Coronary artery (tissue), 2 donors: ENCODE measurements around the gene TRIM22.
"Not testable (repeated sequence)": the region's sequence is repeated elsewhere in the genome, so short reads cannot be mapped to it uniquely, and the experiment has no call there.

Source experiments
- DNase-seq: peaks from one replicate; pipeline ENCODE4 v3.0.0-alpha.2; 2017; ENCODE audit warnings: low spot score
- H3K27ac ChIP-seq, 2 donors: fragments of 200-600 bp; sonication (generic); one replicate each; pipeline ENCODE4 v1.5.1; 2016 to 2019
- H3K4me3 ChIP-seq: fragments of 200-600 bp; sonication (generic); 2 replicates; pipeline ENCODE4 v1.5.1; 2016; ENCODE audit warnings: mild to moderate bottlenecking, moderate library complexity
- CTCF ChIP-seq: fragments of 200-600 bp; sonication (generic); IDR thresholded peaks from one replicate; pipeline ENCODE4 v1.5.1; 2019; ENCODE audit warnings: antibody characterized with exemption

The TRIM22 gene

GRCh38 chr11:5665051-5665570, 24.5 kb upstream of the TRIM22 start:
- no peak overlapping the region for H3K27ac ChIP-seq
- no peak overlapping the region for H3K4me3 ChIP-seq
- TF ChIP-seq CTCF = no peak
- DNase-seq = no peak

- Histone ChIP-seq H3K4me3 (no peak overlapping the region), H3K27ac (no peak overlapping the region)
- no peak for DNase-seq
- no peak for TF ChIP-seq CTCF
These were observed 23.7 kb upstream of the TRIM22 start for GRCh38 chr11:5665746-5666401.

- no peak for DNase-seq
- no peak for TF ChIP-seq CTCF
- Histone ChIP-seq H3K27ac (no peak overlapping the region), H3K4me3 (no peak overlapping the region)
These were observed 23.2 kb upstream of the TRIM22 start for GRCh38 chr11:5666402-5666793.

- no peak for DNase-seq
- H3K4me3 ChIP-seq = no peak overlapping the region
- TF ChIP-seq CTCF = no peak
These were observed 17.8 kb upstream of the TRIM22 start for GRCh38 chr11:5671831-5672230.

GRCh38 chr11:5674391-5674790, 15.2 kb upstream of the TRIM22 start:
- H3K4me3 ChIP-seq = no peak overlapping the region
- no peak for TF ChIP-seq CTCF

More at GRCh38 chr11:5671831-5672230, 17.8 kb upstream of the TRIM22 start:
- H3K27ac ChIP-seq = no peak overlapping the region

GRCh38 chr11:5679811-5680210, 9.8 kb upstream of the TRIM22 start:
- H3K27ac ChIP-seq = no peak overlapping the region
- no peak overlapping the region for H3K4me3 ChIP-seq
- no peak for DNase-seq
- TF ChIP-seq CTCF = no peak

More at GRCh38 chr11:5674391-5674790, 15.2 kb upstream of the TRIM22 start:
- H3K27ac ChIP-seq = no peak overlapping the region
- no peak for DNase-seq

- not testable (repeated sequence) for DNase-seq, H3K27ac ChIP-seq
- peak overlapping the region; percentile 63 for H3K4me3 ChIP-seq
These were observed 6.6 kb upstream of the TRIM22 start for GRCh38 chr11:5682890-5683441.

- Histone ChIP-seq H3K4me3 (peak overlapping the region; percentile 63), H3K27ac (peak overlapping the region in 1 of 2 donors; percentile 88)
- DNase-seq = not testable (repeated sequence)
These were observed 6.0 kb upstream of the TRIM22 start for GRCh38 chr11:5683620-5684019.
